ENCODE data around the gene ADPRHL1.

ADPRHL1 gene

DNA sequence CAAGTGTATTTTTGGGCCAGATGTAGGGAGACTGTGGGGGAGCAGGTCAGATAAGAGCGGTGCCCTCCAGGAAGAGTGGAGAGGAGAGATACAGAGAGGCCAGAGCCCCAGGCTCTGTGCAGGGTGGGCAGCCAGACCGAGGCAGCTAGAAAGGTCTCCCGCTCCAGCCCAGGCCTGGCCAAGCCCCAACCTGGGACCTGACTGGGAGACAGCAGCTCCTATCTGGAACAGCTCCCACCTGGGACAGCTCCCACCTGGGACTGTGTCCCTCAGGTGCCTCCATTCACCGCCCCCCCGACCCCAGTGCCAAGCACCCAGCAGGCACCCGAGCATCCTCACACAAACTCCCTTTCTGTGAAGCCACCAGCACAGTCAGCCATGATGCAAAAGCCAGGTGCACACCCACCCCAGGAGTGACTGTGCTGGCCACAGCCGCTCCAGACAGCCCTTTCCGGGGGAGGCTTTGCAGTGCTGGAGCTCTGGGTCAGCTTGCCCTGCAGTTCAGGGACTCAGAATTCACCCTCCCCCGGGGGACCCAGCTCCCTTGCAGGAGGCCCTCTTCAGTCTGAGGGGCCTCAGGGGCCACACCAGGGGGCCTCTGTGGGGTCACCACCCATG, 87.2 kb downstream of the ADPRHL1 start:
- no peak for DNase-seq

DNA sequence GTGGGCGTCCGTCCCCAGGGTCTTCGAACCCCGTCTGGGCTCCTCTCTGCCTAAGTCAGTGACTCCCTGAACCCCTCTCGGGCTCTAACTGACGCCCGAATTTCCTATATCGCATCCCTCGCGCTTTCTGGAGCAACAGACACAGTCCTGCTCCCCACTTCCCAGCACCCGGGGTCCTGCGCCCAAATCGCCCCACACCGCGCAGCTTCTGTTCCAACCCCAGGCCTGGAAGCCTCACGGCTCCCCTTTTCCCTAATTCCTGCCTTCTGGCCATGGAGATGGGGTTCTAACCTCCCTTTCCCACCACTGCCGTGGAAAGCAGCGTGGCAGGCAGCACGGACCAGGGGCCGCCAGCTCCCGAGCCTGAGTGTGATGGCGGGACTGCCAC, 87.7 kb downstream of the ADPRHL1 start:
- DNase-seq, result no peak

DNA sequence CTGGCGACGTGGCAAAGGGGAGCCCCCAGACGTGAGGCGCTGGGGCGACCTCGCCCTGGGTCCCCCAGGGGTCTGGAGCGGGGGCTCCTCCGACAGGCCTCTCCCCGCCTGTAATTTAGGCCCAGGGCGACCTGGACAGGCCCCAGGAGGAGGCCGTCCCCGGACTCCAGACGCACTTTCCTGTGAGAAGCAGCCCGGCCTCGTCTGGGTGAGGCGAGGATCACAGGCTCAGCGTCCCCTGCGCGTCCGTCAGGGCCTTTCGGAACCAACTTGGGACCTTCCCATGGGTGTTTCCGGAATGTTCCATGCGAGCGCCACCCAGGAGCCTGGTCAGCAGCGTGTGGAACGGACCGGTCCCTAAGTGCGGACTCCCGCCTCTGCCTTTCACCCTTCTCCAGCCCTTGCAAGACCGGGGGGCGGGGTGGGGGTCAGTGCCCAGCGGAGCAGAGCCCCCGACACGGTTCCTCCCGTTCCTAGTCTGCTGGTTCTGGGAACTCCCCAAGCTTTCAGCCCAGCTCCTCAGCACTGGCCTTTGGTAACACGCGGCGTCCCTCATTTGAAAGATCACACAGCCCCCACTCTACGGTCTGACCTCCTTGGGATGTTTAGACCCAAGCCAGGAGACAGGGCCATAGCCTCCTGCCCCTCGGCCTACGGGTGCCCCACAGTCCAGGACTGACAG, 88.2 kb downstream of the ADPRHL1 start:
- DNase-seq, result no peak

DNA sequence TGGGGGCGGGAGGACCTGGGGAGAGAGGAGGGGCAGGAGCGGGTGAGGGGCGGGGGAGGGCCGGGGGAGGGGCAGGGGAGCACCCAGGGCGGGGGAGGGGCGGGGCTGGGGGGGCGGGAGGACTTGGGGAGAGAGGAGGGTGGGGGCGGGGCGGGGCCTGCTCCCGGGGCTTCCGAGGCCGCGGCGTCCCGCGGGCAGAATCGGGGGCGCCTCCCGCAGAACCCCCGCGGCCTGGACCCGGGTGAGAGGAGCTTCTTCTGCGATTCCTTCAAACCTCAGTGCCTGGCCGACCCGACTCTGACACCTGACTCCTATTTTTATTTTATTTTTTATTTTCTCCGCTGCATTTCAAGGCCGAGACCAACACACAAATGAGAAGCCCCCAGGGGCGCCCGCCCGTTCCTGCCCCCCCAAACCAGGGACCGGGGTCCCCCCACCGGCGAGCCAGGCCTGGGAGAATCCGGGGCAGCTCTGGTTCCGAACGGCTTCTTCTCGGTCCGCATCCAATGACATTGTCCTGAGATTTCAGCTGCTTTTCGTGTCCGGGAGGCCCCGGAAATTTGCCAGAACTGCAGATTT, 88.9 kb downstream of the ADPRHL1 start:
- no peak for DNase-seq

DNA sequence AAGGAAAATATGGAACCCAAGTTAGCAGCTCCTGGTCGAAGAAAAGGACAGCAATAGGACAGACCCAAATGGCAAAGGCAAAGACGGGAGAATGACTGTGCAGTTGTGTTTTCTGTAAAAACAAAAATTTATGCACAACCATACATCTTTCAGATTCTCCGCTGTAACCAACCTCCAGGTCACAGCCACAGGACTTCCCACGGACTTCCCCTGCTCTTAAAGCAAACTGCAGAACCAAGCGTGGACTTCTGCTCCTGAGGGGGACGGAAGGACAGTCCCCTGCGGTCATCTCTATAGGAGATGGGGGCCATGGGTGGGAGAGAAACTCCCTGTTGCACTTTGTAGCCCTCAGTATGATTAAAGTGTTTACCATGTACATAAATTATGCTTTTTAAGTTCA, 91.9 kb downstream of the ADPRHL1 start:
- DNase-seq, result no peak

- DNase-seq, result no peak
These were observed 92.8 kb downstream of the ADPRHL1 start for GRCh38 chr13:113360446-113360845.

DNA sequence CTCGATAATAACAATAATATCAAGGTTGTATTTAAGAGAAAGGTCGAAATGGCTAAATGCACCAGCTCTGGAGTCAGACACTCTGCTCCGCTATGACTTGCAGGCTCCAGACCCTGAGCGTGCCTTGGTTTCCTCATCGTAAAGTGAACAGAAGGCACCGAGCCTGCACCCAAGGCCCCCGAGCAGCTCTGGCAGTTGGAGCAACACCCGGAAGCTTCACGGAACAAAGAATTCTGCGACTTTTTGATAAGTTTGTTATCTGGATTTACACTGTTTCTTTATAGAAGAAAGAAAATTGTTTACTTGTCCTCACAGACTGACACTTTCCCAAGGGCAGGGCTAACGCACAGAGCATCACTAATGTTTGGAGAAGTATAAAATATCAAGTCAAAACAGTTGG, 93.7 kb downstream of the ADPRHL1 start:
- DNase-seq, result no peak

DNA sequence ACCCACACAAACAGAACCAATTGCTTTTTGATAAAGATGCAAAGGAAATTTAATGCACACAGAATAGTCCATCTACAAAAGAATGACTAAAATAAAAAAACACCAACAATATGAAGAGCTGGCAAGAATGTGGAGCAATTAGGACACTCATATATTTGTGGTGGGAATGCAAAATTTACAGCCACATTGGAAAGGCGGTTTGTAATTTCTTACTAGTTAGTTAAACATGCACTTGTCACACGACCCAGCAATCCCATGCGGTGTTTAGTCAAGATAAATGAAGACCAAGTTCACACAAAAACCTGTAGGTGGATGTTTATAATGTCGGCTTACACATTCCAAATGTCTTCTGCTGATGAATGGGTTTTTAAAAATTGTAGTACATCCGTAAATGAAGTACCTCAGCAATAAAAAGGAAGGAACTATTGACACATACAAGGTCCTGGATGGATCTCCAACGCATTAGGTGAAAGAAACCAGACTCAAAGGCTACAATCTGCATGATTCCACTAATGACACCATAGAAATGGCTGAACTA, 94.6 kb downstream of the ADPRHL1 start:
- DNase-seq, result no peak

DNA sequence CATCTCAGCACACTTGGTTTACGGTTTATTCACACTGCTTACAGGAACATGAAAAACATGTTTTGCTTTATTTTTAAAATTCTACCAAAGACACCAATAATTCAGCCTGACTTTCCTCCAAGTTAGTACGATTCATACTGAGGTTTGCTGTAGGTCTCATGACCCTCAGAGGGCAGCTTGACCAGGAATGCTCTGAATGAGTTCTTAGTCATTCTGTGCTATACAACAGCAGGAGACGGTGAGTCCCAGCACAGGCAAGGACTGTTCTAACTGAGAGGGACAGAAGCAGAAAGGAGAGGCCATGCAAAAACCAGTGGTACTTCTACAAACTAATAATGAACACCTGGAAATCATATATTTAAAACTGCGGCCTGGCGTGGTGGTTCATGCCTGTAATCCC, 95.8 kb downstream of the ADPRHL1 start:
- DNase-seq, result no peak

DNA sequence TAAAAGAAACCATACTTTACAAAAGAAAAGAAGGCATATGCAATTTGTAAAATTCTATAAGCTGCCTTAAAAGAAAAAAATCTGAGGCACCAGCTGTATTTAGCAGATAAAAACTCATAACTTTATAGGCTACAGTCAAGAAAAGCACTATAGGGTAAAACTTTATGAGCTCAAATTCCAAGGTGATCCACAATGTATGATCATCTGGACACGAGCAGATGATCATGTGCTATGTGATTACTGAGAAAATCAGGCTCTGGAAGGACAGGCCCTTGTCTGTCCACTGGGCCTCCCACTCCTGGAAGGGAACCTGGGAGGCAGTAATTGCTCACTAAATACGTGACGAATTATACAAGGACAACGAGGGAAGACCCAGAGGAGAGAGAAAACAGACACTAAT, 96.7 kb downstream of the ADPRHL1 start:
- no peak for DNase-seq

DNA sequence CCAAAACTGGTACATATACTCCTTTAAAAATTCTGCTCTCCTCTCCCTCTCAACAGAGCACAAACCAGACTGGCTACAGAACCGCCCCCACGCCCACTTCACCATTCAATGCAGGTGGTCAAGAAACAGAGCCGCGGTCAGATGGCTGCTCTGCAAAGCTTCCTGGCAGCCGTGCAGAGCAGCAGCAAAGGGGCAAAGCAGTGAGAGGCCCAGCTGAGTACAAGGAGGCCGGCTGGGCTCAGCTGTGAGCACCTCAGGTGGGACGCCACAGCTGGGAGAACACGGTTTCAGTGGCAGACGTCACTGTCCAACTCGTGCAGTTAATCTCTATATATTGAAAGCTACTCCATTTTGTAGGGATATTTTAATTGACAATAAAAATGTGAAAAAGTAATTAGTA, 97.7 kb downstream of the ADPRHL1 start:
- no peak for DNase-seq

GRCh38 chr13:113354831-113355610, 98.3 kb downstream of the ADPRHL1 start:
- DNase-seq, result no peak

DNA sequence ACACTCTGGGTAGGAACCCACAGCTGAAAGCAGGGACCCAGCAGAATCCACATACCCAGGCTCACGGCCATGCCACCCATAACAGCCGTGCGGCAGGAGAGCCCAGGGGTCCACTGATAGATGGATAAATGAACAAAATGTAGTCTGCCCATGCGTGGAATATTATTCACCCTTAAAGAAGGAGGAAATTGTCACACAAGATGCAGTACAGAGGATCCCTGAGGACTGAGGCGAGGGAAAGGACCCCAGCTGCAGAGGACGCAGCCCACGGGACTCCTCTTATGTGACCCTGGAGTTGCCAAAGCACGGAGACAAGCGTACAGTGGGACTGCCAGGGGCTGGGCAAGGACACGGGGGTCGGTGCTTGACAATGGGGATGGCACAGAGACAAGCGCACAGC, 100.0 kb downstream of the ADPRHL1 start:
- DNase-seq, result no peak

DNA sequence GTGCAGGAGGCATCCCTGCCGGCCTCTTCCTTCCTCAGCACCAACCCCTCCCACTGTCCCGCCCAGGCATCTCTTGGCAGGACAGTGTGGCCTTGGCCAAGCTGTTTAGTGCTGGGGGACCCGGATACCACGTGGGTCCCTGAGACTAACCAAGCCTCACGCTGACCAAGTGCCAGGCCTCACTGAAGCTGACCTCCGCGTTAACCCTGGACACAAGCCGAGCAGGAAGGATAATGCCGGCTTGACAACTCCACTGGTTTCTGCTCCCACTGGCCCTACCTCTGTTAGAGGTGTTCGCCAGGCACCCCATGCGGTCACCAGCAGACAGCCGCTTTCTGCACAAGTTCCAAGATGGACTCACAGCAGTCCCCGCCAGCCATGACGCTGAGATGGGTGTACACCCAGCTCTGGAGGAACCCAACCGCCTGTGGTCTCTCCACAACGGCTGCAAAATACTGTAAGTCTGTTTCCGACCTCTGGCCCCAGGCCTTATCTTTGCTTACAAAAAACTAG, 101.7 kb downstream of the ADPRHL1 start:
- no peak for DNase-seq

DNA sequence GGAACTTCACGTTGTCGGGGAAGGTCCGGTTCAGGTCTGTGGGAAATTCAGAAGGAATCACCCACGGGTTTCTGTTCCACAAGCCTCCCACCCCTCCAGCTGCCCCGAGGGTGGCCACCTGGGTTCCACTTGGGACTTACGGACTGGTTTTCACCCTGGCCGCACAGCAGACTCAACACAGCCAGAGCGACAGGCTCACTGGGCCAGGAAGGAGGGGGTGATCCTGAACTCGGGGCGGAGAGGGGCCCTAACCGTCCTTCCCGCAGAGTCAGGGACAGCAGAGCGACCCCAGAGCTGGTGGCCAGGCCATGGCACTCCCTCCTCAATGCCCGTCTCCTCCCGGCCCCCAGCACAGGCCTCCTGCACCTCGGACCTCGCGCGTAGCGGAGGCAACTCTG, 102.4 kb downstream of the ADPRHL1 start:
- no peak for DNase-seq

GRCh38 chr13:113350065-113350937, 103.0 kb downstream of the ADPRHL1 start:
- no peak for DNase-seq
